Type B pancreatic cell (in vitro differentiated cells): ENCODE measurements around the gene GPAT2. TPM values are rescaled to one million over a fixed set of nuclear protein-coding genes. Genes with fewer than 3 reads are reported as not detected.
A peak's percentile ranks its signal among the peaks of the same experiment; 100 is the strongest.
"Not testable (repeated sequence)": the region's sequence is repeated elsewhere in the genome, so short reads cannot be mapped to it uniquely, and the experiment has no call there.

ENCODE experiments used
- DNase-seq: peaks from one replicate; pipeline ENCODE4 v3.0.0; 2021; ENCODE audit warnings: mixed read lengths; ENCODE audit not compliant: unreplicated experiment; ENCODE audit errors: extremely low spot score
- H3K27ac Mint-ChIP-seq: 2 replicates; pipeline ENCODE4 v1.8.0; 2021; ENCODE audit warnings: mild to moderate bottlenecking, mixed read lengths
- H3K27me3 Mint-ChIP-seq: 2 replicates; pipeline ENCODE4 v1.8.0; 2021; ENCODE audit warnings: mixed read lengths
- H3K36me3 Mint-ChIP-seq: 2 replicates; pipeline ENCODE4 v1.8.0; 2021; ENCODE audit warnings: mixed read lengths
- H3K4me1 Mint-ChIP-seq: one replicate; pipeline ENCODE4 v1.8.0; 2021; ENCODE audit warnings: mixed read lengths; ENCODE audit not compliant: unreplicated experiment
- H3K4me3 Mint-ChIP-seq: 2 replicates; pipeline ENCODE4 v1.8.0; 2021; ENCODE audit warnings: mild to moderate bottlenecking, mixed read lengths
- H3K9me3 Mint-ChIP-seq: 2 replicates; pipeline ENCODE4 v1.8.0; 2021; ENCODE audit warnings: mixed read lengths
- CTCF ChIP-seq: fragments of 200-600 bp; sonication (generic); conservative IDR thresholded peaks from 2 replicates; pipeline ENCODE4 v1.5.0; 2021; ENCODE audit warnings: antibody characterized with exemption, mild to moderate bottlenecking
- long read RNA-seq: library from polyadenylated mRNA; unstranded; transcript quantifications from one replicate; pipeline ENCODE4 v2.0.0, GENCODE V29; 2020
- total RNA-seq: library from RNA; stranded (reverse); gene quantifications from 2 replicates; pipeline ENCODE4 v1.2.1, GENCODE V29; 2021; ENCODE audit warnings: low replicate concordance

The GPAT2 gene, protein sequence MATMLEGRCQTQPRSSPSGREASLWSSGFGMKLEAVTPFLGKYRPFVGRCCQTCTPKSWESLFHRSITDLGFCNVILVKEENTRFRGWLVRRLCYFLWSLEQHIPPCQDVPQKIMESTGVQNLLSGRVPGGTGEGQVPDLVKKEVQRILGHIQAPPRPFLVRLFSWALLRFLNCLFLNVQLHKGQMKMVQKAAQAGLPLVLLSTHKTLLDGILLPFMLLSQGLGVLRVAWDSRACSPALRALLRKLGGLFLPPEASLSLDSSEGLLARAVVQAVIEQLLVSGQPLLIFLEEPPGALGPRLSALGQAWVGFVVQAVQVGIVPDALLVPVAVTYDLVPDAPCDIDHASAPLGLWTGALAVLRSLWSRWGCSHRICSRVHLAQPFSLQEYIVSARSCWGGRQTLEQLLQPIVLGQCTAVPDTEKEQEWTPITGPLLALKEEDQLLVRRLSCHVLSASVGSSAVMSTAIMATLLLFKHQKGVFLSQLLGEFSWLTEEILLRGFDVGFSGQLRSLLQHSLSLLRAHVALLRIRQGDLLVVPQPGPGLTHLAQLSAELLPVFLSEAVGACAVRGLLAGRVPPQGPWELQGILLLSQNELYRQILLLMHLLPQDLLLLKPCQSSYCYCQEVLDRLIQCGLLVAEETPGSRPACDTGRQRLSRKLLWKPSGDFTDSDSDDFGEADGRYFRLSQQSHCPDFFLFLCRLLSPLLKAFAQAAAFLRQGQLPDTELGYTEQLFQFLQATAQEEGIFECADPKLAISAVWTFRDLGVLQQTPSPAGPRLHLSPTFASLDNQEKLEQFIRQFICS
- 0.39 TPM in 1 of 2 replicates, not detected in the other for total RNA-seq
- long read RNA-seq = 0 reads

- H3K27ac Mint-ChIP-seq, H3K4me1 Mint-ChIP-seq, H3K9me3 Mint-ChIP-seq, H3K36me3 Mint-ChIP-seq, H3K27me3 Mint-ChIP-seq, H3K4me3 Mint-ChIP-seq, DNase-seq: not testable (repeated sequence)
Measured at GRCh38 chr2:96034792-96035191, at the start of gene GPAT2. Gene GPAT2, minus strand, starts transcription at chr2:96034916. Its CDS starts 2,557 bp downstream, at chr2:96032359.

DNA sequence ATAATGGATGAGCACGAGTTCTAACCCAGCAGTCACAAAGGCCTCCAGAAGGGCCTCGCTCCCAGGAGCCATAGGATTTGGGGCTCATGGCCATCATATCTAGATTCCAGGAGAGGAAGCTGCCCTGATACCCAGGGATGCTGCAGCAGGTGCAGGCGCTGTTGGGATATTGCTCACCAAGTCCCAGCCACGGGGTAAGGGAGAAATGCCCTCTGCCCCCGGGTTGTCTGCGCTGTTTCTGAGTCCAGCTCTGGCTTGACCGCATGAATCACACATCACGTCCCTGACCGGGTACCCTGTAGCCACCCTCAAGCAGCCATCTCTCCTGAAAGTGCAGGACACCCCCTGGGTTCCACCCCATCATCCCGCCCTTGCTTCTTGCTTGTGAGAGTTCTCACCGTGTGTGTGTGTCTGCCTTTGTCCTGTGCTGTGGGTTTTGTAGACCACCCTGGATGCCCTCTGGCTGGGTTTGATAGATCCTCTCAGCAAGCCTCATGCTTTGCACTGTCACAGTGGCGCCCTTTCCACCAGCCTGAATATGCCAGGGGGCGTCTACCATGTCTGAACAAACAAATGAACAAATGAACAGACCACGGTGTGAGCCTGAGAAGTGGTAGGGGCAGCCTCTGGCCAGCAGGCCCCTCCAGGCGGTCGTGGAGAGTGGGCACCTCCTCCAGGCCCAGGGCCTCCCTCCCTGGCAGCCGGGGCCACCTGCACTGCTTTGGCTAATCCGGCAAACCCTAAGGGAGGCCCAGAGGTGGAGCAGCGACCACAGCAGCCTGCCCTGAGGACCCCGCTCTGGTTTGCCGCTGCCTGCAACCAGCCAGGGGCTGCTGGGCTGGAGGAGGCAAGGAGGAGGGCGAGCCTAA lies 49.5 kb upstream of the GPAT2 start:
- Mint-ChIP-seq H3K9me3 (no peaks in the 10 kb centered on the region), H3K4me3 (no peak overlapping the region), H3K4me1 (no peaks in the 10 kb centered on the region), H3K27ac (no peak overlapping the region), H3K27me3 (no peaks in the 10 kb centered on the region), H3K36me3 (no peaks in the 10 kb centered on the region)
- no peak for TF ChIP-seq CTCF
- peak; percentile 64 for DNase-seq

- Mint-ChIP-seq H3K27ac (no peak overlapping the region), H3K4me1 (no peaks in the 10 kb centered on the region), H3K4me3 (no peak overlapping the region), H3K36me3 (no peaks in the 10 kb centered on the region), H3K27me3 (no peaks in the 10 kb centered on the region), H3K9me3 (no peaks in the 10 kb centered on the region)
- no peak for DNase-seq
- TF ChIP-seq CTCF = no peak
Measured at GRCh38 chr2:96083064-96083939, 48.6 kb upstream of the GPAT2 start.

DNA sequence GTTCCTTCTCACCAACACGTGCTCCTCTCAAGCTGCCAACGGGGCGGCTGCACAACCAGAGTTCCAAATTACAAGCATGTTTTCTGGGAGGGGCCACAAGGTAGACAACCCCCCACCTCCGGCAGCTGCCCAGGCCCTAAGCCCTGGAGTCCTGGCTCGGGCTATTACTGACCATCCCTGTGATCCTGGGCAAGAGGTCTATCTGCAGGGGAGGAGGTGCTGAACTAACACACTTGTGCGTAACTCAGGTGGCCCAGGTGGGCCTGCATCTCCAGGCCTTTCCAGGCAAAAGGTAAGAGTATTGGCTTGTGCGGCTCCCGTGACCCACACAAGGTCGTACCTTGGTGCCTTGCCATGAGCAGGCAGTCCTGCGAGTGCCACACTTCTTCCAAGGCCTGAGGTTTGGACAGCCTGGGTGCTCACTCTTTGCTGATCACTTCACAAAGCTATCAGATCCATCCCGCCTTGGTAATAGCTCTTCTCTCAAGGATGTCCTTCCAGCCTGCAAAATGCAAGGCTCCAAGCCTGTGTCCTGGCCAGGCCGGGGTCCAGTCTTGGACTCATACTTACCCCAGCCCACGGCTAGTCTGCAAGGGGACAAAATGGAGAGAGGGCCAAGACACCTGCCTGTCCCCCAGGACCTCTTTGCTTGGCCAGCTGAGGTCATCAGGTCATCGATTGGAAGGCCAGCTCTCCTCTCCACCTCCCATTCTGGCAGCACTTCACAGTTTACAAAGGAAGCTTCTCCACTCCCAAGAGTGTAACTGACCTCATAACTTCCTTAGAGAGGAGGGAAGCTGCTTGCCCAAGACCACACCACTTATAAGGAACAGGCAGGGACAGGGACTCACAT lies 47.7 kb upstream of the GPAT2 start:
- DNase-seq = no peak
- Mint-ChIP-seq H3K27ac (no peak overlapping the region), H3K4me1 (no peaks in the 10 kb centered on the region), H3K4me3 (no peak overlapping the region), H3K27me3 (no peaks in the 10 kb centered on the region), H3K36me3 (no peaks in the 10 kb centered on the region), H3K9me3 (no peaks in the 10 kb centered on the region)
- TF ChIP-seq CTCF = no peak

- Mint-ChIP-seq H3K4me1 (no peaks in the 10 kb centered on the region), H3K9me3 (no peaks in the 10 kb centered on the region), H3K4me3 (no peak overlapping the region), H3K27me3 (no peaks in the 10 kb centered on the region), H3K36me3 (no peaks in the 10 kb centered on the region), H3K27ac (no peak overlapping the region)
- DNase-seq = no peak
- no peak for TF ChIP-seq CTCF
Measured at GRCh38 chr2:96081042-96081441, 46.3 kb upstream of the GPAT2 start.
